ENCODE measurements around the gene DMRTB1.

DMRTB1 gene

DNA sequence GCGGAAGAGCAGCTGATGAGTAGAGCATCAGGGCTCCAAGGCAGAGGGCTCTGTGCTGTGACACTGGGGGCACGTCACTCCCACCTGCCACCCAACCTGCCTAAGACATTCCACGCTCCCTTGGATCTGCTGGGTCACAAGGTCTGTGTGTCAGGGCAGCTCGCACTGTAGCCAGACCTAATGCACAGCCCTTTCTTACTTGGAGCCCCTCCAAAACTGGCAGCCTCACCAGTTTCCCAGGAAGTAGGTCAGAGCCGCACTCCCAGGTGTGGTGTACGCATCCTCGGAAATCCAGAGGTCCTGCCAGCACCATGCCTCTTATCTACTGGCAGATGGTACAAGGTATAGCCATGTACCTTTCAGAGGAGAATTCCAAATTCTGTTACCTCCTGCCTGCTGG lies 22.3 kb downstream of the DMRTB1 start:
- H3K36me3 ChIP-seq (ENCODE audit: control insufficient read depth in 2 of 2, insufficient read depth in 1 of 2, low read length in 2 of 2), result no peaks in the 10 kb centered on the region
- no peak overlapping the region for H3K4me3 ChIP-seq (ENCODE audit: low read depth, low read length)
- TF ChIP-seq ZNF423 (tag by site-specific recombination; IDR thresholded peaks at IDR 0.05) (no peak), ZNF785 (tag by site-specific recombination; IDR thresholded peaks at IDR 0.05) (no peak), GLI2 (tag by site-specific recombination; IDR thresholded peaks at IDR 0.05; ENCODE audit: borderline replicate concordance, low read depth) (no peak)
- H3K9me3 ChIP-seq (ENCODE audit: control insufficient read depth, insufficient read depth, low read depth, low read length), result no peaks in the 10 kb centered on the region
- ChIA-PET CTCF (no interaction called here), POLR2A (no interaction called here)
- no peak overlapping the region for H3K27ac ChIP-seq (ENCODE audit: extremely low read depth, low read depth, low read length)
- H3K4me1 ChIP-seq (ENCODE audit: control insufficient read depth, insufficient read depth, low read length), result no peaks in the 10 kb centered on the region

DNA sequence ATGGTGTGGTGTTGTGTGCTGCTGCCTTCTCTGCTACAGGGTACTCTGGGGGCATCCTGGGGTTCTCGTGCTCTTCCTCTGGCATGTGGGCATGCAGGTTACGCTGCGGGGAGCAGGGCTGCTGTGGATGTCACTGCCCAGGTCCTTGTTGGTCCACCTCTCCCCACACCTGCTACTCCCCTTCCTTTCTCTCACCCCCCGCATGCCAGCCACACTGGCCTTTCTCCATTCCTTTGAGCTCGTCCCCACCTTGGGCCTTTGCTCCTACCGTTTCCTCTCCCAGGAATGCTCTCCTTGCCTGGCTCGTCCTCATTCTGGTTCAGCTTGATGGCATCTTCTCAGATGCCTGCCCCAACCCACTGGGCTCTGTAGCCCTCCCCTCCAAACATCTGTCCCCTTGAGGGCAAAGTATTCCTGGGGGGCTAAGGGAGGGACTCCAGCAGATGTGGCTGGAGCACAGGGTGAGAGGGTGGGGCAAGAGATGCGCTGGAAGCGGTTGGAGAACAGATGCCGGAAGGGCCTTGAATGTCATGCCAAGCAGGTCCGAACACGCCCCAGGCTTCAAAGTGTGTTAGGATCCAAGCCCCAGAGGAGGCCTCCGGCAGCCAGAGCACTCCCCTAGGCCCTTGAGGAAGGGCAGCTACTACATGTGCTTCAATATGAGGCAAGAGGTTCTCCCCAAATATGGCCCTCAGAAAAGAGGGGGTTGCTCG lies 23.4 kb downstream of the DMRTB1 start:
- ChIA-PET POLR2A (no interaction called here), CTCF (interaction anchor here (1.0 to 7.8 kb wide), 2 partner anchors 13 to 200 kb away, joined by 3 to 79 read pairs; no protein-coding TSS in a partner anchor)
- Histone ChIP-seq H3K4me1 (ENCODE audit: control insufficient read depth, insufficient read depth, low read length) (no peaks in the 10 kb centered on the region), H3K27ac (ENCODE audit: extremely low read depth, low read depth, low read length) (no peak overlapping the region), H3K36me3 (ENCODE audit: control insufficient read depth in 2 of 2, insufficient read depth in 1 of 2, low read length in 2 of 2) (no peaks in the 10 kb centered on the region), H3K9me3 (ENCODE audit: control insufficient read depth, insufficient read depth, low read depth, low read length) (no peaks in the 10 kb centered on the region), H3K4me3 (ENCODE audit: low read depth, low read length) (no peak overlapping the region)
- TF ChIP-seq FEZF1 (tag by site-specific recombination; IDR thresholded peaks at IDR 0.05) (no peak), ZNF776 (tag by site-specific recombination; IDR thresholded peaks at IDR 0.05; ENCODE audit: borderline replicate concordance) (no peak), ZBTB1 (tag by site-specific recombination; IDR thresholded peaks at IDR 0.05) (no peak), ZNF558 (tag by site-specific recombination; IDR thresholded peaks at IDR 0.05) (no peak), ZNF184 (tag by site-specific recombination; IDR thresholded peaks at IDR 0.05) (no peak), SCRT2 (tag by site-specific recombination; IDR thresholded peaks at IDR 0.05) (no peak), ZSCAN23 (tag by site-specific recombination; IDR thresholded peaks at IDR 0.05) (no peak), ZBTB8A (tag by site-specific recombination; IDR thresholded peaks at IDR 0.05) (no peak), ZNF555 (tag by site-specific recombination; conservative IDR thresholded peaks at IDR 0.05) (no peak), MEIS1 (CRISPR knock-in tag; IDR thresholded peaks at IDR 0.05; ENCODE audit: borderline replicate concordance) (no peak), REPIN1 (tag by site-specific recombination; IDR thresholded peaks at IDR 0.05; ENCODE audit: low read depth) (no peak), ZNF670 (tag by site-specific recombination; IDR thresholded peaks at IDR 0.05; ENCODE audit: low read depth) (no peak)
- TF ChIP-seq, protein P1, sequence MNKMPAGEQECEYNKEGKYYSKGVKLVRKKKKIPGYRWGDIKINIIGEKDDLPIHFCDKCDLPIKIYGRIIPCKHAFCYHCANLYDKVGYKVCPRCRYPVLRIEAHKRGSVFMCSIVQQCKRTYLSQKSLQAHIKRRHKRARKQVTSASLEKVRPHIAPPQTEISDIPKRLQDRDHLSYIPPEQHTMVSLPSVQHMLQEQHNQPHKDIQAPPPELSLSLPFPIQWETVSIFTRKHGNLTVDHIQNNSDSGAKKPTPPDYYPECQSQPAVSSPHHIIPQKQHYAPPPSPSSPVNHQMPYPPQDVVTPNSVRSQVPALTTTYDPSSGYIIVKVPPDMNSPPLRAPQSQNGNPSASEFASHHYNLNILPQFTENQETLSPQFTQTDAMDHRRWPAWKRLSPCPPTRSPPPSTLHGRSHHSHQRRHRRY (tag by site-specific recombination; IDR thresholded peaks at IDR 0.05), result no peak
- TF ChIP-seq, protein P2, sequence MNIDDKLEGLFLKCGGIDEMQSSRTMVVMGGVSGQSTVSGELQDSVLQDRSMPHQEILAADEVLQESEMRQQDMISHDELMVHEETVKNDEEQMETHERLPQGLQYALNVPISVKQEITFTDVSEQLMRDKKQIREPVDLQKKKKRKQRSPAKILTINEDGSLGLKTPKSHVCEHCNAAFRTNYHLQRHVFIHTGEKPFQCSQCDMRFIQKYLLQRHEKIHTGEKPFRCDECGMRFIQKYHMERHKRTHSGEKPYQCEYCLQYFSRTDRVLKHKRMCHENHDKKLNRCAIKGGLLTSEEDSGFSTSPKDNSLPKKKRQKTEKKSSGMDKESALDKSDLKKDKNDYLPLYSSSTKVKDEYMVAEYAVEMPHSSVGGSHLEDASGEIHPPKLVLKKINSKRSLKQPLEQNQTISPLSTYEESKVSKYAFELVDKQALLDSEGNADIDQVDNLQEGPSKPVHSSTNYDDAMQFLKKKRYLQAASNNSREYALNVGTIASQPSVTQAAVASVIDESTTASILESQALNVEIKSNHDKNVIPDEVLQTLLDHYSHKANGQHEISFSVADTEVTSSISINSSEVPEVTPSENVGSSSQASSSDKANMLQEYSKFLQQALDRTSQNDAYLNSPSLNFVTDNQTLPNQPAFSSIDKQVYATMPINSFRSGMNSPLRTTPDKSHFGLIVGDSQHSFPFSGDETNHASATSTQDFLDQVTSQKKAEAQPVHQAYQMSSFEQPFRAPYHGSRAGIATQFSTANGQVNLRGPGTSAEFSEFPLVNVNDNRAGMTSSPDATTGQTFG (tag by site-specific recombination; IDR thresholded peaks at IDR 0.05; ENCODE audit: borderline replicate concordance), result no peak

DNA sequence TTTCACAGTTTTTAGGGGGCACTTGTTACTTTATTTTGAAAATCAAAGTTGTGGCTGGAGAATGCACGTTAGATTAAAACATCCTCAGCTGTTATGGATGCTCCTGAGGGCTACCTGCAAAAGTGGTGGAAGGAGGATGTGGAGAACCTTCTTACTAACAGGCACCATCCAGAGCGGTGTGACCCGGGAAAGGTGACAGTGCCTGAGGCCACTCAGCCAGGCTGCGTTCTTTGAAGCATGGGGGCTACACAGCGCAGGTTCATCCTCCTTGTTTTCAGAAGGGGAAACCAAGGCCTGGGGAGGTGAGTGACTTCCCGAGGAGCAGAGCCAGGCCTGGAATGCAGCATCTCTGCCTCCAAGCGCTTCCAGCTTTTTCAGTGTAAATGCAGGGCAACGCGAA lies 24.0 kb downstream of the DMRTB1 start:
- Histone ChIP-seq H3K27ac (ENCODE audit: extremely low read depth, low read depth, low read length) (no peak overlapping the region), H3K4me3 (ENCODE audit: low read depth, low read length) (no peak overlapping the region), H3K4me1 (ENCODE audit: control insufficient read depth, insufficient read depth, low read length) (no peaks in the 10 kb centered on the region), H3K36me3 (ENCODE audit: control insufficient read depth in 2 of 2, insufficient read depth in 1 of 2, low read length in 2 of 2) (no peaks in the 10 kb centered on the region), H3K9me3 (ENCODE audit: control insufficient read depth, insufficient read depth, low read depth, low read length) (no peaks in the 10 kb centered on the region)
- ChIA-PET POLR2A (no interaction called here), CTCF (interaction anchor here (0.9 to 7.8 kb wide), 4 partner anchors 14 to 205 kb away, joined by 3 to 79 read pairs (median 4); no protein-coding TSS in a partner anchor)
- TF ChIP-seq, protein P3, sequence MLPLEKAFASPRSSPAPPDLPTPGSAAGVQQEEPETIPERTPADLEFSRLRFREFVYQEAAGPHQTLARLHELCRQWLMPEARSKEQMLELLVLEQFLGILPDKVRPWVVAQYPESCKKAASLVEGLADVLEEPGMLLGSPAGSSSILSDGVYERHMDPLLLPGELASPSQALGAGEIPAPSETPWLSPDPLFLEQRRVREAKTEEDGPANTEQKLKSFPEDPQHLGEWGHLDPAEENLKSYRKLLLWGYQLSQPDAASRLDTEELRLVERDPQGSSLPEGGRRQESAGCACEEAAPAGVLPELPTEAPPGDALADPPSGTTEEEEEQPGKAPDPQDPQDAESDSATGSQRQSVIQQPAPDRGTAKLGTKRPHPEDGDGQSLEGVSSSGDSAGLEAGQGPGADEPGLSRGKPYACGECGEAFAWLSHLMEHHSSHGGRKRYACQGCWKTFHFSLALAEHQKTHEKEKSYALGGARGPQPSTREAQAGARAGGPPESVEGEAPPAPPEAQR (tag by site-specific recombination; IDR thresholded peaks at IDR 0.05), result no peak
- no peak for TF ChIP-seq YY1 (tag by site-specific recombination; IDR thresholded peaks at IDR 0.05)
- TF ChIP-seq GLIS1 (tag by site-specific recombination; IDR thresholded peaks at IDR 0.05), result no peak
